ENCODE data around the gene PDZD2.
"Not testable (repeated sequence)": the region's sequence is repeated elsewhere in the genome, so short reads cannot be mapped to it uniquely, and the experiment has no call there.

Gene PDZD2

GRCh38 chr5:32001707-32002106, 362.8 kb downstream of the PDZD2 start:
- no peak overlapping the region for H3K27ac ChIP-seq
- TF ChIP-seq CTCF (IDR thresholded peaks at IDR 0.05) (no peak), ZFX (IDR thresholded peaks at IDR 0.05; ENCODE audit: borderline replicate concordance) (no peak)

- H3K27ac ChIP-seq: no peak overlapping the region
- TF ChIP-seq ZFX (IDR thresholded peaks at IDR 0.05; ENCODE audit: borderline replicate concordance) (no peak), CTCF (IDR thresholded peaks at IDR 0.05) (no peak)
Measured at GRCh38 chr5:32002755-32003154, 363.8 kb downstream of the PDZD2 start.

- TF ChIP-seq ZFX (IDR thresholded peaks at IDR 0.05; ENCODE audit: borderline replicate concordance) (no peak), CTCF (IDR thresholded peaks at IDR 0.05) (no peak)
- H3K27ac ChIP-seq: no peak overlapping the region
Measured at GRCh38 chr5:32003981-32004380, 365.1 kb downstream of the PDZD2 start.

- TF ChIP-seq CTCF (IDR thresholded peaks at IDR 0.05) (no peak), ZFX (IDR thresholded peaks at IDR 0.05; ENCODE audit: borderline replicate concordance) (no peak)
- H3K27ac ChIP-seq: no peak overlapping the region
Measured at GRCh38 chr5:32004404-32004803, 365.5 kb downstream of the PDZD2 start.

GRCh38 chr5:32008746-32009145, 369.8 kb downstream of the PDZD2 start:
- H3K27ac ChIP-seq: no peak overlapping the region

GRCh38 chr5:32013658-32014057, 374.7 kb downstream of the PDZD2 start:
- TF ChIP-seq CTCF (IDR thresholded peaks at IDR 0.05): no peak
- H3K27ac ChIP-seq: no peak overlapping the region

More at GRCh38 chr5:32008746-32009145, 369.8 kb downstream of the PDZD2 start:
- TF ChIP-seq CTCF (IDR thresholded peaks at IDR 0.05) (no peak), ZFX (IDR thresholded peaks at IDR 0.05; ENCODE audit: borderline replicate concordance) (no peak)

- TF ChIP-seq ZFX (IDR thresholded peaks at IDR 0.05; ENCODE audit: borderline replicate concordance): no peak
- no peak for TF ChIP-seq CTCF (IDR thresholded peaks at IDR 0.05)
- no peak overlapping the region for H3K27ac ChIP-seq
Measured at GRCh38 chr5:32014096-32014745, 375.3 kb downstream of the PDZD2 start.

- H3K27ac ChIP-seq: not testable (repeated sequence)
Measured at GRCh38 chr5:32015262-32015661, 376.3 kb downstream of the PDZD2 start.

Data from 22Rv1 (cell line).